HG03175 (cell line): ENCODE results near the gene RPA3.

Experiments
- ATAC-seq: cut with Tn5 transposase; IDR thresholded peaks from one replicate; pipeline ENCODE4 v1.9.1; 2021; ENCODE audit warnings: mild to moderate bottlenecking, moderate library complexity; ENCODE audit not compliant: unreplicated experiment

The RPA3 gene

DNA sequence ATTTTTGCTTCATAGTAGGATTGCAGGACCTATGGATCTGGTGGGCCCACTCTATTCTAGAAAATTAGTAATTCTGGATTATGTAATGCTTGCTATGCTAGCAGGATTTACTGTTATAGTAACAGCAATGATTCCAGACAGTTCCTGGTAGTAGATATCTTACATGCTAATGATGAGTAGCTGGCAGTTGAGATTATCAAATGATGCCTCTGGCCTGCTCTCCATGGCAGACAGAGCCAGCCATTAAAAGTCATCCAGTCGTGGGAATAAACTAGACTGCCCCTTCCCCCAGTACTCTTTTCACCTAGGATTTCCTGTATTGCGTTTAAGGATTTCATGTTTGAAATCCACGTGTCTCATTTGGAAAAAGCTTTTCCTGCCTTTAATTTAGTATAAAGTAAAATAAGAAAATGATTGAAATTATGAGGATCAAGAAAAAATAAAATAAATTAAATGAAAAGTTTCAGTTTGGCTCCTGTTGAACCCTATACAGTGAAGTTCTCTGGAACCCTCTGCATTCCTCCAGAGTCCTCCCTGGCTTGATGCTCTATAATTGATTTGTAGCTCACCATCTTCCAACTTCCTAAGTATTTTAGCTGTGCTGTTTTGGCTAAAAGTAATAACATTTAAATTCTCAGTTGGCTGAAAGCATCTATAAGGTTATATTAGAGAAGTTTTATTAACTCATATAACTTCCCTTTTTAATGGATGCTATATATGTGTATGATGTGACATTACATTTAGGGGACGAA, 63.3 kb downstream of the RPA3 start:
- ATAC-seq = no peak

- ATAC-seq = no peak
Observed at GRCh38 chr7:7653593-7654187, 64.7 kb downstream of the RPA3 start.

- ATAC-seq = no peak
Observed at GRCh38 chr7:7652798-7653540, 65.4 kb downstream of the RPA3 start.

GRCh38 chr7:7651479-7651878, 66.9 kb downstream of the RPA3 start:
- ATAC-seq = no peak

GRCh38 chr7:7650682-7651206, 67.7 kb downstream of the RPA3 start:
- no peak for ATAC-seq

DNA sequence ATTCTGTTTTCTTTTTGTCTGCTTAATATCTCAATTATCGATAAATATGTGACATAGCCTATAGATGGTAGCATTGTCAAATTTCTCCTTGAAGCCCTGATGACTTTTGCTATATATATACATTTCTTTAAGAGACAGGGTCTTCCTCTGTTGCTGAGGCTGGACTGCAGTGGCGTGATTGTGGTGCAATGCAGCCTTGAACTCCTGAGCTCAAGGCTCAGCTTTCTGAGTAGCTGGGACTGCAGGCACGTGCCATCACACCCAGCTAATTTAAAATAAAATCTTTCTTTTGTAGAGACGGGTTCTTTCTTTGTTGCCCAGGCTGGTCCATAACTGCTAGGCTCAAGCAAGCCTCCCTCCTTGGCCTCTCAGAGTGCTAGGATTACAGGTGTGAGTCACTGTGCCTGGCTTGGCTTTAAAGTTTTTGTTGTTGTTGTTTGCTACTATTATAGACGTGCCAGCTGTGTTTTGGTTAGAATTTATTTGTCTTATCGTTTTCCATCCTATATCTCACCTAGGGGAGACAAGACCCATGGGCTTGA, 70.8 kb downstream of the RPA3 start:
- ATAC-seq = no peak

- ATAC-seq = no peak
Observed at GRCh38 chr7:7642081-7642480, 76.3 kb downstream of the RPA3 start.

DNA sequence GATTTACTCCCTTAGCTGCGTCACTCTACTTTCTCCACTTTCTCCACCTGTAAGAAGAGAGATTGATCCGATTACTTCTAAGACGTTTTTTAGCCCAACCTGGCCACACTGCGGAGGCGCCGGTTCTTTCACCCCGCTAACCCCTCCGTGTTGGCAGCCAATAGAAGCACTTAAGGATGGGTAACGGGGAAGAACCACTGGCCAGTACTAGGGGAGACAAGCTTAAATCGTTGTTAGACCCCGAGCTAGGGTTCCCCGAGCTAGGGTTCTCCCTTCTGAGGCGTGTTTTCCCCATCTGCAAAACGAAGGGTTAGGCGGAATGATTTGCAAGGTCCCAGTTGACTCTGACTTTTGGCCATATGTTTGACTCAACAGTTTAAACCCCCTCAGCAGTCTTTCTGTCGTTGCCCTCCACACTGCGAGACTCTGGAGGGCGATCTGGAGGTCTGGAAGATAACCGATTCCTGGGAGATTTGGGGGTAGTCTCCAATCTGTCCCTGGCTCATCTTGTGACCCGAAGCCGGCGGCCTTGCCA, 77.2 kb downstream of the RPA3 start:
- peak; percentile 22 for ATAC-seq

DNA sequence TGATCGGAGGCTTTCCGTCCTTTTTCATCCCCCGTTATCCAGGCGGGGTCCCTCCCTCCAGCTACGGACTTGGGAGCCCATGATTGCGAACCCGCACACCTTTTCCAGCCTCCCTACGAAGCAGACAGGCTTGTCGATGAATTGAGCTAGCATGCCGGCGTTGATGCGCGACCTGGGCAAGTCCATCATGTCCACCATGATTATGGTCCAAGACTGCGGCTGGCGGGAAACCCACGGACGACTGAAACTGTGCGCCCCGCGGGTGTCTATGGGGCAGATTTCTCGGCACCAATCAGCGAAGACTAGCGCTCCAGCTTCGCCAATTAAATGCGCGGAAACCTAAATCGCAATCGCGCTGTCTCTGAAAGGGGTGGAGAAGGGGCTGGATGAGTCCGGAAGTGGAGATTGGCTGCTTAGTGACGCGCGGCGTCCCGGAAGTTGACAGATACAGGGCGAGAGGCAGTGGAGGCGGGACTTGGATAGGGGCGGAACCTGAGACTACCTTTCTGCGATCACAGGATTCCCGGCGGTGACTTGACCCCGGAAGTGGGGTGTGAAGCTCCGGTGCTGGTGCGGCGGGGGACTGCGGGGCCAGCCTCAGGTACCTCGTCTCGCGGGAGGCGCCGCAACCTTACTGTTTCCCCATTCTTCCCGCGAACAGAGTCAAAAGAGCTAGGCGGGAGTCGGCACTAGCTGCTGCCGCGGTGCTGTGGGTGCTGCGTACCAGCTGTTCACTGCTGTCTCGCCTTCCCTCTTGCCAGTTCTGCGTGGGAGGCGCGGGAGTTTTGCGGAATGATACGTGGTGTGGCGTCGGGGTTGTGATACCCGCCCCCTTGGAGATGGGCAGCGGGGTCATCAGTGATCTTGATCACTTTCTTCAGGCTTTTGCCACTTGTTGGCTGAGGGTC, 77.9 kb downstream of the RPA3 start, which contains the start of gene UMAD1:
Gene UMAD1, plus strand, starts transcription at position 532 of the 908 bp plus-strand sequence. CDS start 32,620 bp downstream, outside the sequence.
- ATAC-seq = peak; percentile 97

- ATAC-seq = peak; percentile 6
Observed at GRCh38 chr7:7639847-7640220, 78.6 kb downstream of the RPA3 start.

- ATAC-seq = no peak
Observed at GRCh38 chr7:7639421-7639820, 79.0 kb downstream of the RPA3 start.

- ATAC-seq = no peak
Observed at GRCh38 chr7:7630626-7631329, 87.6 kb downstream of the RPA3 start.

GRCh38 chr7:7628476-7628875, 89.9 kb downstream of the RPA3 start:
- no peak for ATAC-seq

- ATAC-seq = no peak
Observed at GRCh38 chr7:7620644-7621210, 97.7 kb downstream of the RPA3 start.

DNA sequence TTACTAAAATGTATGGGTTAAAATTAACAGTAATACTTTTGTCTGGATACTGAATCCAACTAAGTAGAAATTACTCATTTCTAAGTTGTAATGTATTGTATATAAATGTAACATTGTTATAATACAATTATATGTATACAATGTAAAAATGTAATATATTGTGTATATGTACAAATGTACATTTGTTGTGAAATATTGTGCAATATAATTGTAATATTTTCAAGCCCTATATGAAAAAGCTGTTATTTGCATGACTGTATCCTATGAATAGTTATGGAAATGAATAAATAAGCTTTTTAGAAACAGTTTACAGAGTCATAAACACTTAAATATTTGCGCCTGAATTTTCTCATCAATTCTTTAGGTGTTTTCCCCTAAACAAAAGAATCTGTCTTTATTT, 98.2 kb downstream of the RPA3 start:
- ATAC-seq = no peak

DNA sequence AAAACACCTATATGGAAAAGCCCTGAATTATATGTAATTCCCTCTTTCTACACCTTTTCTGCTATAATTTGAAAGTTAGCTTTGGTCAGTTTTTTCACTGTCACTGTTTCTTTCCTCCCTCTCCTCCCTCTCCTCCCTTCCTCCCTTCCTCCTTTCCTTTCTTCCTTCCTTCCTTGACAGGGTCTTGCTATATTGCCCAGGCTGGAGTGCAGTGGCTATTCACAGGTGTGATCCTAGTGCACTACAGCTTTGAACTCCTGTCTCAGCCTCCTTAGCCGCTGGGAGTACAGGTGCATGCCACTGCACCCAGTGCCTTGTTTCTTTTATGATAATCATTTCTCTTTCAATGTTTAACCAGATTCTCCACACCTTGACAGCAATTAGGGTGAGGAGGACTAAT, 100.0 kb downstream of the RPA3 start:
- ATAC-seq = no peak

- no peak for ATAC-seq
Observed at GRCh38 chr7:7617550-7617949, 100.9 kb downstream of the RPA3 start.

DNA sequence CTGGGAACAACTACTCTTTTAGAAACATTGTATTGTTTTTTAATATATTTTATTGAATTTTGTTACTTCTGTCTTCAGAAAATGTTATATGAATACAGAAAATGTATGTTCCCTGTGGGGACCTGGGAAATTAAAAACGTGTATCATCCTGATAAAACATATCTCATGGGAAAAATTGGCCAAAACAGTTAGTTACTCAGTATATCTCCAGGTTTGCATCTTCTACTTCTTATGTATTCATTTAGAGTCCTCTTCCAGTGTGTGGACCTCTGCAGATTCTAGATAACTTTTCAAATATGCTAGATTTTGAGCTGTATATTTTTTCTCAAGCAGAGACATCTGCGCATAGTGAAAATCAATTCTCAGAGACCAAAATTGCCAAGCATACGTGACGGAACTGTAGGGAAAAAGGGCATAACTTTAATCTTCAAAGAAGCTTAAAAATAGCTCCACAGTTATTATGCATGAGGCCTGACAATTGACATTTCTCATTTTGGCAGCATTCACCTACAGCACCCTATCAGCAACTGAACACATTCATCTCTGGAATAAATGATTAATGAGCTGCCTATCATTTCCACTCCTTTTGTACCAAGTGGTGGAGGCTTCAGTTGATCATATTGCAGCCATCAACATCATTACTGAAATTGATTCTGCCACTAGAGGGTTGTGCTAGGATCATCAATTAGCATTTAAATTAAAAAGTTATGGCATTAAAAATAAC, 104.2 kb downstream of the RPA3 start:
- no peak for ATAC-seq

GRCh38 chr7:7613210-7613609, 105.2 kb downstream of the RPA3 start:
- no peak for ATAC-seq
